Lower leg skin (tissue), 4 donors: Measurements from ENCODE around the gene ALDH1B1. TPM values are rescaled to one million over a fixed set of nuclear protein-coding genes. Genes with fewer than 3 reads are reported as not detected.

Experiments used
- DNase-seq, 2 donors: peaks; one replicate each; pipeline ENCODE4 v3.0.0-alpha.2; 2019; ENCODE audit warnings: low spot score in 2 of 2
- H3K4me3 ChIP-seq: fragments of 200-600 bp; sonication (generic); 2 replicates; pipeline ENCODE4 v1.5.1; 2017; ENCODE audit warnings: mild to moderate bottlenecking, low read depth; ENCODE audit not compliant: poor library complexity, severe bottlenecking
- POLR2A ChIP-seq, 2 donors: fragments of 450-650 bp; IDR thresholded peaks; one replicate each; pipeline ENCODE4 v1.6.1; 2016 to 2017; ENCODE audit warnings: antibody characterized with exemption in 2 of 2, mild to moderate bottlenecking in 1 of 2, moderate library complexity in 1 of 2
- WGBS, 2 donors: methylation state at CpG; one replicate each; pipeline ENCODE4 v1.1.5; 2018; 5-methylcytosine and 5-hydroxymethylcytosine counted together
- intact Hi-C: fragments of 100-400 bp; cut with DNase I; formaldehyde crosslinking; loops from one replicate; pipeline ENCODE4 v1.15.0; 2023; ENCODE audit warnings: low total_unique reads
- total RNA-seq, 4 donors: library from RNA; depleted of rRNA; stranded (reverse); fragments of >200 nt; gene quantifications; one replicate each; pipeline ENCODE4 v1.1.0, GENCODE V29; 2016
- TF ChIP-seq, protein P1 (sequence below), 3 donors: fragments of 450-650 bp; IDR thresholded peaks; one replicate each; pipeline ENCODE4 v1.5.1; 2016; ENCODE audit warnings: antibody characterized with exemption in 3 of 3, mild to moderate bottlenecking in 3 of 3, moderate library complexity in 2 of 3

ALDH1B1 gene
- 1 to 10 TPM; 2.3 to 6.8 (median 3.6) TPM for total RNA-seq

GRCh38 chr9:38392235-38393127 is at the start of gene ALDH1B1:
ALDH1B1 (plus strand) TSS chr9:38392702; CDS start chr9:38395749, 3,047 bp downstream.
- 2 to 9% methylated on average over 10 to 29 of the region's 58 CpGs for WGBS, 2 donors
- H3K4me3 ChIP-seq, result peak within 1 kb of the TSS; percentile 32
- TF ChIP-seq POLR2A (IDR thresholded peaks at IDR 0.05), result no peak
- TF ChIP-seq, protein P1, sequence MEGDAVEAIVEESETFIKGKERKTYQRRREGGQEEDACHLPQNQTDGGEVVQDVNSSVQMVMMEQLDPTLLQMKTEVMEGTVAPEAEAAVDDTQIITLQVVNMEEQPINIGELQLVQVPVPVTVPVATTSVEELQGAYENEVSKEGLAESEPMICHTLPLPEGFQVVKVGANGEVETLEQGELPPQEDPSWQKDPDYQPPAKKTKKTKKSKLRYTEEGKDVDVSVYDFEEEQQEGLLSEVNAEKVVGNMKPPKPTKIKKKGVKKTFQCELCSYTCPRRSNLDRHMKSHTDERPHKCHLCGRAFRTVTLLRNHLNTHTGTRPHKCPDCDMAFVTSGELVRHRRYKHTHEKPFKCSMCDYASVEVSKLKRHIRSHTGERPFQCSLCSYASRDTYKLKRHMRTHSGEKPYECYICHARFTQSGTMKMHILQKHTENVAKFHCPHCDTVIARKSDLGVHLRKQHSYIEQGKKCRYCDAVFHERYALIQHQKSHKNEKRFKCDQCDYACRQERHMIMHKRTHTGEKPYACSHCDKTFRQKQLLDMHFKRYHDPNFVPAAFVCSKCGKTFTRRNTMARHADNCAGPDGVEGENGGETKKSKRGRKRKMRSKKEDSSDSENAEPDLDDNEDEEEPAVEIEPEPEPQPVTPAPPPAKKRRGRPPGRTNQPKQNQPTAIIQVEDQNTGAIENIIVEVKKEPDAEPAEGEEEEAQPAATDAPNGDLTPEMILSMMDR (IDR thresholded peaks at IDR 0.05), result no peak
- intact Hi-C loops, result no loop called here
- peak; percentile 73 to 96 for DNase-seq

DNA sequence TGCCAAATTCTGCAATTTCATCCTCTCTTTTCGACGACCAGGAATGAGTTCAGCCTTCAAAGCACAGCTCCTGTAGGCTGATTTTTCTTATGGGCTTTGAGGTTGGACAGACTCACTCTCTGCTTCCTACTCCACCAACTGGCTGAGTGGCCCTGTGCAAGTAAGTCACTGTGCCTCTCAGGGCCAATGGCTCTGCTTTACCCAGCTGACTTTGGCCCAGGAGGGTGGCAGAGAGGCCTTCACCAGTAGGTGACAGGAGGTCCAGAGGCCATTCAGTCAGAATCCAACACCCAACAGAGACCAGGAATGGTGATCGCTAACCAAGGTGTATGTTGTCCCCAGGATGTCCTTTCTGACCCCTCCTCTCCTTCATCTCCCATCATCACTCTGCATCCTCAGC is 49.5 kb upstream of the ALDH1B1 start:
- TF ChIP-seq POLR2A (IDR thresholded peaks at IDR 0.05), result no peak
- TF ChIP-seq, protein P1 (IDR thresholded peaks at IDR 0.05), result no peak
- intact Hi-C loops, result loop anchor here (10.0 kb wide), 1 partner anchor 88 kb away; no protein-coding TSS in a partner anchor
- 75 to 95% methylated on average over 3 of the region's 3 CpGs for WGBS, 2 donors
- no peak overlapping the region for H3K4me3 ChIP-seq
- DNase-seq, result no peak

GRCh38 chr9:38343552-38343951 is 49.0 kb upstream of the ALDH1B1 start:
- 86 to 95% methylated on average over 6 of the region's 6 CpGs for WGBS, 2 donors
- TF ChIP-seq, protein P1 (IDR thresholded peaks at IDR 0.05), result no peak
- TF ChIP-seq POLR2A (IDR thresholded peaks at IDR 0.05), result no peak
- DNase-seq, result no peak
- no peak overlapping the region for H3K4me3 ChIP-seq
- intact Hi-C loops, result loop anchor here (10.0 kb wide), 1 partner anchor 89 kb away; no protein-coding TSS in a partner anchor

GRCh38 chr9:38344566-38345324 is 47.8 kb upstream of the ALDH1B1 start:
- no peak overlapping the region for H3K4me3 ChIP-seq
- 76 to 93% methylated on average over 7 of the region's 7 CpGs for whole genome bisulfite sequencing, 2 donors
- TF ChIP-seq, protein P1 (IDR thresholded peaks at IDR 0.05), result no peak
- TF ChIP-seq POLR2A (IDR thresholded peaks at IDR 0.05), result no peak
- no peak for DNase-seq
- intact Hi-C loops, result loop anchor here (10.0 kb wide), 1 partner anchor 90 kb away; no protein-coding TSS in a partner anchor

- no peak for DNase-seq
- intact Hi-C loops, result loop anchor here (10.0 kb wide), 1 partner anchor 91 kb away; no protein-coding TSS in a partner anchor
- TF ChIP-seq, protein P1 (IDR thresholded peaks at IDR 0.05), result no peak
- TF ChIP-seq POLR2A (IDR thresholded peaks at IDR 0.05), result no peak
- 85 to 88% methylated on average over 10 of the region's 10 CpGs for WGBS, 2 donors
- no peak overlapping the region for H3K4me3 ChIP-seq
Measured at GRCh38 chr9:38345851-38346755, 46.4 kb upstream of the ALDH1B1 start.
